Measurements from ENCODE around the gene SLC39A11. TPM values are rescaled to one million over a fixed set of nuclear protein-coding genes. Genes with fewer than 3 reads are reported as not detected.
A peak's percentile ranks its signal among the peaks of the same experiment; 100 is the strongest.

SLC39A11 gene
- total RNA-seq, 1 experiment from 2014 or later, result 46.4 TPM

DNA sequence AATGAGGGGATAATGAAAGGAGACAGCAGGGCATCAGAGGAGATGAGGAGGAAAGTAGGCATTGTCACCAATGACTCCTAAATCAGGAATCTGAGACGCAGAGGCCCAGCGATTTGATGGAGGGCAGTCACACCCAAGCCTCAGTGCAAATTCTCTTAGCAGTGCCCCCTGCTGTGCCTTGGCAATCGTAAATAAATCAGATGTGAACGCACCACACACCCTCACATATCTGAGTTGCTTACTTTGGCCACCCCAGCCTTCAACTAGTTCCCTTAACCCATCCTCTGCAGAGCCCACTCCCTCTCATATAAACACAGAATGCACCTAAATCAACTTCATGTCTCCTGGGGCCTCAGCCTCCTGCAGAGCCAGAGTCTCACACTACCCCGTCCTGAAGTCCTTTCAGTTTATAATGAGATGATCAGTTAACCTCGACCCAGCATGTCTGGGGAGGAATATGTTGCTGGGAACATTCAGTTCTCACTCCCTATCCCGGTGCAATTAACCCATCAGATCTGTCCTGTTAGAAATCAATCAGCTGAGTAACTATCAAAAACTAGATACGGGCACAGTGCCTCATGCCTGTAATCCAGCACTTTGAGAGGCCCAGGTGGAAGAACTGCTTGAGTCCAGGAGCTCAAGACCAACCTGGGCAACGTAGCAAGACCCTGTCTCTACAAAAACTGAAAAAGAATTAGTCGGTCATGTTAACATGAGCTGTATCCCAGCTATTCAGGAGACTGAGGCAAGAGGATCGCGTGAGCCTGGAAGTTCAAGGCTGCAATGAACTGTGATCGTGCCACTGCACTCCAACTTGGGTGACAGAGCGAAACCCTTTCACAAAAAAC, 78.4 kb downstream of the SLC39A11 start:
- Histone ChIP-seq H3K27ac (ENCODE audit: low read depth, low read length) (0 out of 2 replicates have a peak overlapping the region, but pooled peaks have one; percentile 6), H3K79me2 (ENCODE audit: insufficient read depth, low read length) (no peaks in the 10 kb centered on the region), H3K4me1 (ENCODE audit: control insufficient read depth in 1 of 2, insufficient read depth in 2 of 2, low read length in 2 of 2) (peaks cover 13 to 19% of the 10 kb centered on the region in 2 experiments), H3K27me3 (ENCODE audit: insufficient read depth, low read length) (no peaks in the 10 kb centered on the region), H3K36me3 (ENCODE audit: control insufficient read depth in 1 of 2, insufficient read depth in 2 of 2, low read length in 2 of 2) (no peaks in the 10 kb centered on the region), H3K9ac (ENCODE audit: low read length) (peak overlapping the region; percentile 34), H3K4me2 (ENCODE audit: low read length) (peak overlapping the region; percentile 64), H3K9me3 (ENCODE audit: control insufficient read depth in 1 of 2, insufficient read depth in 1 of 2, low read depth in 1 of 2, low read length in 2 of 2) (no peaks in the 10 kb centered on the region), H4K20me1 (ENCODE audit: insufficient read depth) (no peaks in the 10 kb centered on the region), H3K9me2 (ENCODE audit: insufficient read depth) (no peaks in the 10 kb centered on the region), H3K4me3 (replicated peaks in 1 of 2; ENCODE audit: low read depth in 1 of 2, low read length in 2 of 2) (no peak overlapping the region), H2AFZ (ENCODE audit: low read depth, low read length, poor library complexity, severe bottlenecking) (no peak overlapping the region)
- POLR2A ChIA-PET, result no interaction called here
- RAD21 ChIA-PET (ENCODE audit: low non-redundant PET in 1 of 2, low total read pairs in 2 of 2, uncharacterized antibody in 2 of 2, unreplicated experiment in 2 of 2), result interaction anchor here (1.1 to 1.2 kb wide), 2 partner anchors 11 to 286 kb away, joined by 3 read pairs; no protein-coding TSS in a partner anchor
- ATAC-seq, result peak; percentile 89
- intact Hi-C loops (cut with micrococcal nuclease), result loop anchor here (5.0 kb wide), 1 partner anchor 78 kb away; the partner anchor contains the start of gene SLC39A11
- CTCF ChIA-PET, result interaction anchor here (1.5 kb wide), 1 partner anchor 28 kb away, joined by 6 read pairs; no protein-coding TSS in a partner anchor
- peak; percentile 73 for DNase-seq (ENCODE audit: low read depth, low spot score)
- no TSS peak for BruUV-seq (replicated peaks)
- TF ChIP-seq RAD21 (IDR thresholded peaks at IDR 0.05; ENCODE audit: low read depth) (peak; percentile 49), ELF1 (IDR thresholded peaks at IDR 0.05; ENCODE audit: borderline replicate concordance, low read depth) (no peak), JUND (IDR thresholded peaks at IDR 0.05) (peak; percentile 47), EZH2phosphoT487 (IDR thresholded peaks at IDR 0.05; ENCODE audit: borderline replicate concordance) (no peak), EZH2 (IDR thresholded peaks at IDR 0.05) (no peak), YY1 (IDR thresholded peaks at IDR 0.05; ENCODE audit: extremely low read depth, insufficient replicate concordance, low read depth, low read length) (no peak), POLR2AphosphoS5 (IDR thresholded peaks at IDR 0.05; ENCODE audit: low read depth, low read length) (no peak), CBX3 (IDR thresholded peaks at IDR 0.05; ENCODE audit: low read depth) (peak; percentile 92), SRF (IDR thresholded peaks at IDR 0.05; ENCODE audit: low read depth) (no peak; the same call in 1 of the 2 replicates), SP1 (IDR thresholded peaks at IDR 0.05; ENCODE audit: low read depth) (peak; percentile 24; the same call in 1 of the 2 replicates), SIN3A (IDR thresholded peaks at IDR 0.05; ENCODE audit: low read depth) (peak; percentile 29; the same call in 1 of the 2 replicates), FOSL1 (IDR thresholded peaks at IDR 0.05; ENCODE audit: low read depth) (no peak; the same call in 1 of the 2 replicates), EGR1 (IDR thresholded peaks at IDR 0.05; ENCODE audit: low read depth) (no peak), ZFX (IDR thresholded peaks at IDR 0.05) (no peak)
- TF ChIP-seq, protein P1, sequence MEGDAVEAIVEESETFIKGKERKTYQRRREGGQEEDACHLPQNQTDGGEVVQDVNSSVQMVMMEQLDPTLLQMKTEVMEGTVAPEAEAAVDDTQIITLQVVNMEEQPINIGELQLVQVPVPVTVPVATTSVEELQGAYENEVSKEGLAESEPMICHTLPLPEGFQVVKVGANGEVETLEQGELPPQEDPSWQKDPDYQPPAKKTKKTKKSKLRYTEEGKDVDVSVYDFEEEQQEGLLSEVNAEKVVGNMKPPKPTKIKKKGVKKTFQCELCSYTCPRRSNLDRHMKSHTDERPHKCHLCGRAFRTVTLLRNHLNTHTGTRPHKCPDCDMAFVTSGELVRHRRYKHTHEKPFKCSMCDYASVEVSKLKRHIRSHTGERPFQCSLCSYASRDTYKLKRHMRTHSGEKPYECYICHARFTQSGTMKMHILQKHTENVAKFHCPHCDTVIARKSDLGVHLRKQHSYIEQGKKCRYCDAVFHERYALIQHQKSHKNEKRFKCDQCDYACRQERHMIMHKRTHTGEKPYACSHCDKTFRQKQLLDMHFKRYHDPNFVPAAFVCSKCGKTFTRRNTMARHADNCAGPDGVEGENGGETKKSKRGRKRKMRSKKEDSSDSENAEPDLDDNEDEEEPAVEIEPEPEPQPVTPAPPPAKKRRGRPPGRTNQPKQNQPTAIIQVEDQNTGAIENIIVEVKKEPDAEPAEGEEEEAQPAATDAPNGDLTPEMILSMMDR (IDR thresholded peaks at IDR 0.05 in 2 of 3, conservative IDR thresholded peaks at IDR 0.05 in 1 of 3; ENCODE audit: borderline replicate concordance in 1 of 3, insufficient read depth in 1 of 3, low read depth in 2 of 3, low read length in 2 of 3), result peak in 2 of 3 experiments; percentile 21 to 24; a peak in 3 of 6 replicates
- TF ChIP-seq, protein P2, sequence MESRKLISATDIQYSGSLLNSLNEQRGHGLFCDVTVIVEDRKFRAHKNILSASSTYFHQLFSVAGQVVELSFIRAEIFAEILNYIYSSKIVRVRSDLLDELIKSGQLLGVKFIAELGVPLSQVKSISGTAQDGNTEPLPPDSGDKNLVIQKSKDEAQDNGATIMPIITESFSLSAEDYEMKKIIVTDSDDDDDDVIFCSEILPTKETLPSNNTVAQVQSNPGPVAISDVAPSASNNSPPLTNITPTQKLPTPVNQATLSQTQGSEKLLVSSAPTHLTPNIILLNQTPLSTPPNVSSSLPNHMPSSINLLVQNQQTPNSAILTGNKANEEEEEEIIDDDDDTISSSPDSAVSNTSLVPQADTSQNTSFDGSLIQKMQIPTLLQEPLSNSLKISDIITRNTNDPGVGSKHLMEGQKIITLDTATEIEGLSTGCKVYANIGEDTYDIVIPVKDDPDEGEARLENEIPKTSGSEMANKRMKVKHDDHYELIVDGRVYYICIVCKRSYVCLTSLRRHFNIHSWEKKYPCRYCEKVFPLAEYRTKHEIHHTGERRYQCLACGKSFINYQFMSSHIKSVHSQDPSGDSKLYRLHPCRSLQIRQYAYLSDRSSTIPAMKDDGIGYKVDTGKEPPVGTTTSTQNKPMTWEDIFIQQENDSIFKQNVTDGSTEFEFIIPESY (IDR thresholded peaks at IDR 0.05; ENCODE audit: extremely low read depth, insufficient replicate concordance, low read length), result no peak
- TF ChIP-seq, protein P3, sequence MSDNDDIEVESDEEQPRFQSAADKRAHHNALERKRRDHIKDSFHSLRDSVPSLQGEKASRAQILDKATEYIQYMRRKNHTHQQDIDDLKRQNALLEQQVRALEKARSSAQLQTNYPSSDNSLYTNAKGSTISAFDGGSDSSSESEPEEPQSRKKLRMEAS (IDR thresholded peaks at IDR 0.05), result 0 out of 2 replicates have a peak, but pooled peaks have one; percentile 19
- TF ChIP-seq, protein P4, sequence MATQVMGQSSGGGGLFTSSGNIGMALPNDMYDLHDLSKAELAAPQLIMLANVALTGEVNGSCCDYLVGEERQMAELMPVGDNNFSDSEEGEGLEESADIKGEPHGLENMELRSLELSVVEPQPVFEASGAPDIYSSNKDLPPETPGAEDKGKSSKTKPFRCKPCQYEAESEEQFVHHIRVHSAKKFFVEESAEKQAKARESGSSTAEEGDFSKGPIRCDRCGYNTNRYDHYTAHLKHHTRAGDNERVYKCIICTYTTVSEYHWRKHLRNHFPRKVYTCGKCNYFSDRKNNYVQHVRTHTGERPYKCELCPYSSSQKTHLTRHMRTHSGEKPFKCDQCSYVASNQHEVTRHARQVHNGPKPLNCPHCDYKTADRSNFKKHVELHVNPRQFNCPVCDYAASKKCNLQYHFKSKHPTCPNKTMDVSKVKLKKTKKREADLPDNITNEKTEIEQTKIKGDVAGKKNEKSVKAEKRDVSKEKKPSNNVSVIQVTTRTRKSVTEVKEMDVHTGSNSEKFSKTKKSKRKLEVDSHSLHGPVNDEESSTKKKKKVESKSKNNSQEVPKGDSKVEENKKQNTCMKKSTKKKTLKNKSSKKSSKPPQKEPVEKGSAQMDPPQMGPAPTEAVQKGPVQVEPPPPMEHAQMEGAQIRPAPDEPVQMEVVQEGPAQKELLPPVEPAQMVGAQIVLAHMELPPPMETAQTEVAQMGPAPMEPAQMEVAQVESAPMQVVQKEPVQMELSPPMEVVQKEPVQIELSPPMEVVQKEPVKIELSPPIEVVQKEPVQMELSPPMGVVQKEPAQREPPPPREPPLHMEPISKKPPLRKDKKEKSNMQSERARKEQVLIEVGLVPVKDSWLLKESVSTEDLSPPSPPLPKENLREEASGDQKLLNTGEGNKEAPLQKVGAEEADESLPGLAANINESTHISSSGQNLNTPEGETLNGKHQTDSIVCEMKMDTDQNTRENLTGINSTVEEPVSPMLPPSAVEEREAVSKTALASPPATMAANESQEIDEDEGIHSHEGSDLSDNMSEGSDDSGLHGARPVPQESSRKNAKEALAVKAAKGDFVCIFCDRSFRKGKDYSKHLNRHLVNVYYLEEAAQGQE (IDR thresholded peaks at IDR 0.05; ENCODE audit: low read depth), result no peak
